H1 (cell line): ENCODE data around the gene NKAPD1. TPM values are rescaled to one million over a fixed set of nuclear protein-coding genes. Genes with fewer than 3 reads are reported as not detected.

Source experiments
- CTCF ChIP-seq, 3 experiments: IDR thresholded peaks; 1 replicate in 2 of 3; 2 replicates in 1 of 3; pipeline versions ENCODE4 v1.5.1 to v1.6.1; 2011; ENCODE audit warnings: low read length in 3 of 3, mild to moderate bottlenecking in 3 of 3, inconsistent platforms in 2 of 3, low read depth in 1 of 3, moderate library complexity in 1 of 3; ENCODE audit not compliant: insufficient read depth in 1 of 3; ENCODE audit errors: control extremely low read depth in 1 of 3
- FOSL1 ChIP-seq: IDR thresholded peaks from 2 replicates; pipeline ENCODE4 v1.6.1; 2011; ENCODE audit warnings: mild to moderate bottlenecking, low read depth, low read length, moderate library complexity; ENCODE audit not compliant: insufficient read depth
- SIX5 ChIP-seq: IDR thresholded peaks from 2 replicates; pipeline ENCODE4 v1.6.1; 2011; ENCODE audit warnings: mild to moderate bottlenecking, low read depth, low read length
- SP4 ChIP-seq: IDR thresholded peaks from 2 replicates; pipeline ENCODE4 v1.6.1; 2012; ENCODE audit warnings: low read length, inconsistent platforms
- polyA plus RNA-seq, 7 experiments: library from polyadenylated mRNA; depleted of rRNA in 3 of 7; stranded (reverse) in 5 of 7; unstranded in 2 of 7; fragments of >200 nt in 5 of 7; fragments of 200-250 nt in 2 of 7; gene quantifications; 1 replicate in 5 of 7; 2 replicates in 1 of 7; 4 replicates in 1 of 7; pipeline versions ENCODE4 v1.2.1 to v1.2.3, GENCODE V29; 2011 to 2013; ENCODE audit warnings: missing spikeins in 2 of 7, mixed read lengths in 2 of 7
- total RNA-seq: library from RNA; stranded (reverse); fragmentation: NEBNext Ultra II Directional; extraction: Animal tissue kit (Norgen Biotek cat#: 25700); gene quantifications from 2 replicates; pipeline ENCODE4 v1.2.1, GENCODE V29; 2021

The NKAPD1 gene
- total and polyA plus RNA-seq, 2 of the 8 experiments (the other 6 are each of a cell fraction or from before 2014, with no cell fraction given) = 6.7 to 16.7 TPM

GRCh38 chr11:112115386-112115785, 41.3 kb downstream of the NKAPD1 start (continued):
- TF ChIP-seq CTCF (IDR thresholded peaks at IDR 0.05; ENCODE audit: control extremely low read depth in 1 of 3, insufficient read depth in 1 of 3, low read depth in 1 of 3, low read length in 3 of 3) (no peak), FOSL1 (no peak), SIX5 (no peak), SP4 (no peak)
